C4-2B (cell line): ENCODE measurements around the gene PLAC8.

Source experiments
- ZFX ChIP-seq: fragments of 450-650 bp; IDR thresholded peaks from 2 replicates; pipeline ENCODE4 v1.6.1; 2017
- TF ChIP-seq, protein P1 (sequence below): fragments of 450-650 bp; conservative IDR thresholded peaks from 2 replicates; pipeline ENCODE4 v1.5.1; 2017; ENCODE audit warnings: mild to moderate bottlenecking

DNA sequence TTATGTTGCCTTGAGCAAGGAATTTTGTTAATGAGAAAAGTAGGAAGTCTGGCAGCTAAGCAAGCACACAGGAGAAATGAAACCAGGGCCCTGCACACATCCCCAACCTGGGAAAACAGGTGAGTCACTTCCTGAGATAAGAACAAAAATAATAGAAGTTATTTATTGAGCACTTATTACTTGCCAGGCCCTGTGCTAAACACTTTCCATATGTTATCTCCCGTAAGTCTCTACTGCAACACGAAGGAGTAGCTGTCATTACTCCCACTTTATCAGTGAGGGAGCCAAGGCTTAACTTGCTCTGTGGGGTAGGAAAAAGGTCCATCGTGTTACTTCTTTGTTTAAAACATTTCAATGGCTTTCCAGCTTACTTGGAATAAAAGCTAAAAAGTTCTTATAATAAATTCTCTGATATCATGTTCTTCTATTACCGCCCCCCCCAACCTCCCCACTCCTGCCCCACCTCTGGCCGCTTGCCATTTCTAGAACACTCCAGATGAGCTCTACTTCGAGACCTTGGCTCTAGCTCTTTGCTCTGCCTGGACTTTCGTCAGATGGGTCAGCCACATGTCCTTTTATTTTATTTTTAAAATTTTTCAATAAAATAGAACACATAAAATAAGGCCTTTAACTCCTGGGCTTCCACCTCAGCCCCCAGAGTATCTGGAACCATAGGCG is 36.3 kb upstream of the PLAC8 start:
- TF ChIP-seq, protein P1, sequence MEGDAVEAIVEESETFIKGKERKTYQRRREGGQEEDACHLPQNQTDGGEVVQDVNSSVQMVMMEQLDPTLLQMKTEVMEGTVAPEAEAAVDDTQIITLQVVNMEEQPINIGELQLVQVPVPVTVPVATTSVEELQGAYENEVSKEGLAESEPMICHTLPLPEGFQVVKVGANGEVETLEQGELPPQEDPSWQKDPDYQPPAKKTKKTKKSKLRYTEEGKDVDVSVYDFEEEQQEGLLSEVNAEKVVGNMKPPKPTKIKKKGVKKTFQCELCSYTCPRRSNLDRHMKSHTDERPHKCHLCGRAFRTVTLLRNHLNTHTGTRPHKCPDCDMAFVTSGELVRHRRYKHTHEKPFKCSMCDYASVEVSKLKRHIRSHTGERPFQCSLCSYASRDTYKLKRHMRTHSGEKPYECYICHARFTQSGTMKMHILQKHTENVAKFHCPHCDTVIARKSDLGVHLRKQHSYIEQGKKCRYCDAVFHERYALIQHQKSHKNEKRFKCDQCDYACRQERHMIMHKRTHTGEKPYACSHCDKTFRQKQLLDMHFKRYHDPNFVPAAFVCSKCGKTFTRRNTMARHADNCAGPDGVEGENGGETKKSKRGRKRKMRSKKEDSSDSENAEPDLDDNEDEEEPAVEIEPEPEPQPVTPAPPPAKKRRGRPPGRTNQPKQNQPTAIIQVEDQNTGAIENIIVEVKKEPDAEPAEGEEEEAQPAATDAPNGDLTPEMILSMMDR = no peak
- TF ChIP-seq ZFX = no peak
